Measurements from ENCODE around the gene C11orf24. TPM values are rescaled to one million over a fixed set of nuclear protein-coding genes. Genes with fewer than 3 reads are reported as not detected.

The C11orf24 gene
- total RNA-seq, 1 experiment from 2014 or later, result 37.7 TPM

DNA sequence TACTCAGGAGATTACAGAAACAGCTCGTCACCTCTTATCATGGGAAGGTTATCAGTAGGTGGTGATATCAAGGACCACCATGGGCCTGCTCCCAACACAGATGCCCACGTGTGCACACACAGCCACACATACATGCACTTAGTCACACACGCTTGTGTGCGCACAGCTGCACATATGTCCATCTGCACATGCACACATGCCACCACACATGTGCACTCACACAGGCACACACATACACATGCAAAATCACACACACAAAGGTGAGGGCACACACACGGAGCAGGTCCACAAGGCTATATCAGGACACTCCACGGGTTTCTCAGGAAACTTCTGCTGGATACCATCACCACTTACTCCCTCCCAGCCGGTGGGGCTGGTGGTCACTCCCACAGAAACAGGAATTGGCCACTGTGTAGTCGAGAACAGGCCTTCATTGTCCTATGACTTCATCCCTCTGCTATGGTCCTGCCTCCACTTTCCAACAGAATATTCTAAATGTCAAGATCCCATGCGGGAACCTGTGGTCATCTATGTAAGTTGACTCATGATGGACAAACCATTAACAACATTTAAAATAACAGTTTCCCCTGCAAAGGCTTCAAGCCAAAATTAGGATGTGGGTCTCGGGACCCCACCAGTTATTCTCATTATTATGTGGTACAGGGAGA lies 2.2 kb downstream of the C11orf24 start:
- POLR2A ChIA-PET (ENCODE audit: unreplicated experiment), result interaction anchor here (0.7 kb wide), 1 partner anchor 806 kb away, joined by 3 read pairs; no protein-coding TSS in a partner anchor
- Histone ChIP-seq H3K4me1 (replicated peaks; ENCODE audit: insufficient read depth) (peaks cover 13% of the 10 kb centered on the region), H3K27me3 (ENCODE audit: insufficient read depth, low read depth) (no peaks in the 10 kb centered on the region), H3K27ac (no peak overlapping the region), H3K4me3 (no peak overlapping the region), H3K9me2 (ENCODE audit: insufficient read depth) (no peaks in the 10 kb centered on the region), H3K9me3 (ENCODE audit: insufficient read depth, low read depth) (no peaks in the 10 kb centered on the region), H3K36me3 (ENCODE audit: low read depth) (no peaks in the 10 kb centered on the region), H3K4me2 (0 out of 2 replicates have a peak overlapping the region, but pooled peaks have one; percentile 9), H4K20me1 (ENCODE audit: insufficient read depth) (peaks cover 6% of the 10 kb centered on the region; the same call in 1 of the 2 replicates), H3K79me2 (ENCODE audit: low read depth) (peaks cover 32% of the 10 kb centered on the region), H3F3A (ENCODE audit: insufficient read depth, low read depth) (peaks cover 4% of the 10 kb centered on the region; the same call in 1 of the 2 replicates), H2AFZ (no peak overlapping the region)
- DNase-seq, result no peak
- intact Hi-C loops (cut with micrococcal nuclease; ENCODE audit: unreplicated experiment), result loop anchor here (5.0 kb wide), 1 partner anchor 73 kb away; no protein-coding TSS in a partner anchor
- TF ChIP-seq, protein P1, sequence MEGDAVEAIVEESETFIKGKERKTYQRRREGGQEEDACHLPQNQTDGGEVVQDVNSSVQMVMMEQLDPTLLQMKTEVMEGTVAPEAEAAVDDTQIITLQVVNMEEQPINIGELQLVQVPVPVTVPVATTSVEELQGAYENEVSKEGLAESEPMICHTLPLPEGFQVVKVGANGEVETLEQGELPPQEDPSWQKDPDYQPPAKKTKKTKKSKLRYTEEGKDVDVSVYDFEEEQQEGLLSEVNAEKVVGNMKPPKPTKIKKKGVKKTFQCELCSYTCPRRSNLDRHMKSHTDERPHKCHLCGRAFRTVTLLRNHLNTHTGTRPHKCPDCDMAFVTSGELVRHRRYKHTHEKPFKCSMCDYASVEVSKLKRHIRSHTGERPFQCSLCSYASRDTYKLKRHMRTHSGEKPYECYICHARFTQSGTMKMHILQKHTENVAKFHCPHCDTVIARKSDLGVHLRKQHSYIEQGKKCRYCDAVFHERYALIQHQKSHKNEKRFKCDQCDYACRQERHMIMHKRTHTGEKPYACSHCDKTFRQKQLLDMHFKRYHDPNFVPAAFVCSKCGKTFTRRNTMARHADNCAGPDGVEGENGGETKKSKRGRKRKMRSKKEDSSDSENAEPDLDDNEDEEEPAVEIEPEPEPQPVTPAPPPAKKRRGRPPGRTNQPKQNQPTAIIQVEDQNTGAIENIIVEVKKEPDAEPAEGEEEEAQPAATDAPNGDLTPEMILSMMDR (conservative IDR thresholded peaks at IDR 0.05), result no peak
- TF ChIP-seq EZH2 (IDR thresholded peaks at IDR 0.05; ENCODE audit: low read depth), result no peak
- CTCF ChIA-PET, result no interaction called here
- no TSS peak for BruUV-seq (replicated peaks)

DNA sequence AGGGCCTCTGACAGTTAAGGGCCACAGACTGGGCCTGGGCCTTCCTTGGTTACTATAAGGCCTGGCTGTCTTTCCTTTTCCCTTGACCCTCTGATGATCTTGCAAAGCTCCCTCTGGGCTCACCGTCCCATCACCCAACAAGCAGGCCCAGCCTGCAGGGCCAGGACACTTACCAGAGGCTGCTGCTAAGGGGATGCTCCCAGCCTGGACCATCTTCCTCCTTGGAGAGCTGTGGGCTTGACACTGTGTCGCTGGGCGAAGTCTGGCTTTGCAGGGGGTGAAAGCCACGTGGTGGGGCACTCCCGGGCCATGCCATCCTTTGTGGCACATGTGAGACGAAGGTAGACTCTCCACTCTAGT lies 3.9 kb downstream of the C11orf24 start:
- no peak overlapping the region for H2AFZ ChIP-seq
- DNase-seq, result no peak
- intact Hi-C loops (cut with micrococcal nuclease; ENCODE audit: unreplicated experiment), result no loop called here

DNA sequence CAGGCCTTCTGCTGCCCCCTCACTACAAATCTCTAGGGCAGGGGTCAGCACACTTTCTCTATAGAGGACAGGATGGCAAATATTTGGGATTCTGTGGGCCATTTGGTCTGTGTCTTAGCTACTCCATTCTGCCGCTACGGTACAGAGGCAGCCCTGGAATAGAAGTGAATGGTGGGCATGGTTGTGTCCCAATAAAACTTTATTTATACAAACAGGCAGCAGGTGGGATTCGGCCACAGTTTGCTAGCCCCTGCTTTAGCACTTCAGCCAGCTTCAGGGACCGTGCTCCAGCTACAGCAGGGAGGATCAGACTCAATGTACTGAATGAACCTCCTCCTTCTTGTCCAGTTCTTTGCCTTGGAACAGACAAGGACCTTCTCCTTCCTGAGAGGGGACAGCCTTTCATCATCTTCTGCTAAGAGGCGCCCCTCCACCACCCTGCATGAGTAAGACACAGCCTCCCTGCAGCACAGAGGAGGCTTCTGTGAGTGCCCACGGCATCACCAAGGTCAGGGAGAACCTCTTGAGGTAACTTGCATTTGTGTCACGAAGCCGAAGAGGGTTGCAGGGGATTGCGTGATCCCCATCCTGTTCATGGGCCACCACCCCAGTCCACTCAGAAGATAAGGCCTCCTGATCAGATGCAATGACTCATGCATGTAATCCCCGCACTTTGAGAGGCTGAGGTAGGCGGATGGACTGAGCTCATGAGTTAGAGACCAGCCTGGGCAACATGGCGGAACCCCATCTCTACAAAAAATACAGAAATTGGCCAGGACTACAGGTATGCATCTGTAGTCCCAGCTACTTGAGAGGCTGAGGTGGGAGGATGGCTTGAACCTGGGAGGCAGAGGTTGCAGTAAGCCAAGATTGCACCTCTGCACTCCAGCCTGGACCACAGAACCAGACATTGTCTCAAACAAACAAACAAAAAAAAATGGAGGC lies 4.6 kb downstream of the C11orf24 start:
- Histone ChIP-seq H2AFZ (no peak overlapping the region), H3K27me3 (ENCODE audit: insufficient read depth, low read depth) (no peaks in the 10 kb centered on the region), H3K9me3 (ENCODE audit: insufficient read depth, low read depth) (no peaks in the 10 kb centered on the region), H3K4me2 (no peak overlapping the region), H3K79me2 (ENCODE audit: low read depth) (peaks cover 26% of the 10 kb centered on the region), H3K27ac (no peak overlapping the region), H4K20me1 (ENCODE audit: insufficient read depth) (peaks cover 6% of the 10 kb centered on the region; the same call in 1 of the 2 replicates), H3K9me2 (ENCODE audit: insufficient read depth) (no peaks in the 10 kb centered on the region), H3F3A (ENCODE audit: insufficient read depth, low read depth) (no peaks in the 10 kb centered on the region; the same call in 1 of the 2 replicates), H3K4me1 (replicated peaks; ENCODE audit: insufficient read depth) (peaks cover 7% of the 10 kb centered on the region), H3K36me3 (ENCODE audit: low read depth) (no peaks in the 10 kb centered on the region), H3K4me3 (no peak overlapping the region)
- intact Hi-C loops (cut with micrococcal nuclease; ENCODE audit: unreplicated experiment), result no loop called here
- no TSS peak for BruUV-seq (replicated peaks)
- ChIA-PET CTCF (no interaction called here), POLR2A (ENCODE audit: unreplicated experiment) (no interaction called here)
- DNase-seq, result no peak
- TF ChIP-seq, protein P1 (conservative IDR thresholded peaks at IDR 0.05), result no peak
- TF ChIP-seq EZH2 (IDR thresholded peaks at IDR 0.05; ENCODE audit: low read depth), result no peak

More for the DNA sequence above, 3.9 kb downstream of the C11orf24 start:
- H3K9me3 ChIP-seq (ENCODE audit: insufficient read depth, low read depth), result no peaks in the 10 kb centered on the region
- peaks cover 27% of the 10 kb centered on the region for H3K79me2 ChIP-seq (ENCODE audit: low read depth)
- H3K9me2 ChIP-seq (ENCODE audit: insufficient read depth), result no peaks in the 10 kb centered on the region
- H3K4me1 ChIP-seq (replicated peaks; ENCODE audit: insufficient read depth), result peaks cover 11% of the 10 kb centered on the region
- no TSS peak for BruUV-seq (replicated peaks)
- POLR2A ChIA-PET (ENCODE audit: unreplicated experiment), result no interaction called here
- H3K27ac ChIP-seq, result no peak overlapping the region
- H4K20me1 ChIP-seq (ENCODE audit: insufficient read depth), result peaks cover 6% of the 10 kb centered on the region; the same call in 1 of the 2 replicates
- H3K4me3 ChIP-seq, result no peak overlapping the region
- H3K4me2 ChIP-seq, result no peak overlapping the region
- TF ChIP-seq EZH2 (IDR thresholded peaks at IDR 0.05; ENCODE audit: low read depth), result no peak
- TF ChIP-seq, protein P1 (conservative IDR thresholded peaks at IDR 0.05), result no peak
- H3K27me3 ChIP-seq (ENCODE audit: insufficient read depth, low read depth), result no peaks in the 10 kb centered on the region
- CTCF ChIA-PET, result no interaction called here
- no peaks in the 10 kb centered on the region; the same call in 1 of the 2 replicates for H3F3A ChIP-seq (ENCODE audit: insufficient read depth, low read depth)
- H3K36me3 ChIP-seq (ENCODE audit: low read depth), result no peaks in the 10 kb centered on the region
